K562 (cell line): Measurements from ENCODE around the gene OBSCN. TPM values are rescaled to one million over a fixed set of nuclear protein-coding genes. Genes with fewer than 3 reads are reported as not detected.

ENCODE experiments used
- ARNT ChIP-seq, 2 experiments: fragments of 450-650 bp; IDR thresholded peaks; 2 replicates each; pipeline ENCODE4 v1.6.1; 2016; ENCODE audit warnings: mild to moderate bottlenecking in 1 of 2
- ATF7 ChIP-seq: fragments of 450-650 bp; IDR thresholded peaks from 2 replicates; pipeline ENCODE4 v1.7.1; 2014; ENCODE audit warnings: mild to moderate bottlenecking, moderate library complexity
- C11orf30 ChIP-seq: fragments of 450-650 bp; IDR thresholded peaks from 2 replicates; pipeline ENCODE4 v1.6.1; 2016; ENCODE audit warnings: low read depth, mild to moderate bottlenecking
- CBX3 ChIP-seq, 2 experiments: IDR thresholded peaks; 1 replicate in 1 of 2; 2 replicates in 1 of 2; pipeline ENCODE4 v1.6.1; 2012; ENCODE audit warnings: inconsistent platforms in 2 of 2, low read length in 2 of 2, borderline replicate concordance in 1 of 2, control low read depth in 1 of 2
- CEBPG ChIP-seq, 3 experiments: fragments of 200-800 bp in 1 of 3; sonication (Bioruptor generic) in 1 of 3; sonication (generic) in 1 of 3; formaldehyde crosslinking in 1 of 3; IDR thresholded peaks in 2 of 3; conservative IDR thresholded peaks in 1 of 3; 2 replicates each; pipeline versions ENCODE4 v1.6.1 to v1.8.0; 2016 to 2022; ENCODE audit warnings: missing compliant biosample characterization in 2 of 3, missing genetic modification characterization in 2 of 3, mild to moderate bottlenecking in 1 of 3, missing genetic modification reagents in 1 of 3
- DNMT1 ChIP-seq: fragments of 450-650 bp; IDR thresholded peaks from 2 replicates; pipeline ENCODE4 v1.6.1; 2016; ENCODE audit warnings: antibody characterized with exemption, mild to moderate bottlenecking
- HDAC3 ChIP-seq: fragments of 450-650 bp; IDR thresholded peaks from 2 replicates; pipeline ENCODE4 v1.6.1; 2018; ENCODE audit warnings: borderline replicate concordance, mild to moderate bottlenecking, moderate library complexity; ENCODE audit not compliant: partially characterized antibody
- NFE2 ChIP-seq: IDR thresholded peaks from 2 replicates; pipeline ENCODE4 v1.6.1; 2014; ENCODE audit warnings: antibody characterized with exemption, low read depth
- NR2F6 ChIP-seq: fragments of 450-650 bp; formaldehyde crosslinking; IDR thresholded peaks from 2 replicates; pipeline ENCODE4 v1.4.0; 2020; ENCODE audit warnings: mild to moderate bottlenecking
- SOX6 ChIP-seq: fragments of 450-650 bp; IDR thresholded peaks from 2 replicates; pipeline ENCODE4 v1.6.1; 2014; ENCODE audit warnings: mild to moderate bottlenecking
- TAL1 ChIP-seq: fragments of 450-650 bp; IDR thresholded peaks from 2 replicates; pipeline ENCODE4 v1.6.1; 2016; ENCODE audit warnings: mild to moderate bottlenecking
- ZNF24 ChIP-seq: fragments of 450-650 bp; IDR thresholded peaks from 2 replicates; pipeline ENCODE4 v1.6.1; 2016
- ZNF316 ChIP-seq: fragments of 450-650 bp; IDR thresholded peaks from 2 replicates; pipeline ENCODE4 v1.6.1; 2016
- ZSCAN29 ChIP-seq: fragments of 450-650 bp; IDR thresholded peaks from 2 replicates; pipeline ENCODE4 v1.6.1; 2017
- polyA plus RNA-seq, 8 experiments: library from polyadenylated mRNA; depleted of rRNA in 4 of 8; stranded (reverse) in 5 of 8; unstranded in 3 of 8; fragments of >200 nt; fragmentation: Nextera tagmentation in 2 of 8; fragmentation: Illumina TruSeq in 1 of 8; extraction: Ambion mirVana in 2 of 8; extraction: Trizol in 1 of 8; gene quantifications; 2 replicates each; pipeline versions ENCODE4 v1.2.1 to v1.2.3, GENCODE V29; 2011 to 2014; ENCODE audit warnings: inconsistent platforms in 1 of 8, missing spikeins in 1 of 8
- total RNA-seq, 7 experiments: library from RNA; depleted of rRNA in 6 of 7; stranded (reverse); fragments of >200 nt in 6 of 7; fragmentation: Illumina TruSeq in 2 of 7; extraction: Trizol in 2 of 7; gene quantifications; 2 replicates each; pipeline versions ENCODE4 v1.2.1 to v1.2.3, GENCODE V29; 2011 to 2021; ENCODE audit warnings: low replicate concordance in 1 of 7
- TF ChIP-seq, protein P1 (sequence below), 2 experiments: fragments of 450-650 bp in 1 of 2; sonication (generic) in 1 of 2; formaldehyde crosslinking in 1 of 2; IDR thresholded peaks; 2 replicates each; pipeline versions ENCODE4 v1.7.1 to v1.9.0; 2016 to 2022; ENCODE audit warnings: inconsistent platforms in 1 of 2, mild to moderate bottlenecking in 1 of 2, missing genetic modification reagents in 1 of 2
- TF ChIP-seq, protein P2 (sequence below), 2 experiments: fragments of 450-650 bp in 1 of 2; IDR thresholded peaks; 2 replicates each; pipeline ENCODE4 v1.6.1; 2011 to 2017; ENCODE audit warnings: low read depth in 2 of 2, antibody characterized with exemption in 1 of 2, borderline replicate concordance in 1 of 2, low read length in 1 of 2, mild to moderate bottlenecking in 1 of 2, mixed read lengths in 1 of 2; ENCODE audit not compliant: control insufficient read depth in 1 of 2

OBSCN gene
- total and polyA plus RNA-seq, 9 of the 15 experiments (the other 6 are each of a cell fraction or from before 2014, with no cell fraction given) = 0.18 to 19.7 (median 3.6) TPM

DNA sequence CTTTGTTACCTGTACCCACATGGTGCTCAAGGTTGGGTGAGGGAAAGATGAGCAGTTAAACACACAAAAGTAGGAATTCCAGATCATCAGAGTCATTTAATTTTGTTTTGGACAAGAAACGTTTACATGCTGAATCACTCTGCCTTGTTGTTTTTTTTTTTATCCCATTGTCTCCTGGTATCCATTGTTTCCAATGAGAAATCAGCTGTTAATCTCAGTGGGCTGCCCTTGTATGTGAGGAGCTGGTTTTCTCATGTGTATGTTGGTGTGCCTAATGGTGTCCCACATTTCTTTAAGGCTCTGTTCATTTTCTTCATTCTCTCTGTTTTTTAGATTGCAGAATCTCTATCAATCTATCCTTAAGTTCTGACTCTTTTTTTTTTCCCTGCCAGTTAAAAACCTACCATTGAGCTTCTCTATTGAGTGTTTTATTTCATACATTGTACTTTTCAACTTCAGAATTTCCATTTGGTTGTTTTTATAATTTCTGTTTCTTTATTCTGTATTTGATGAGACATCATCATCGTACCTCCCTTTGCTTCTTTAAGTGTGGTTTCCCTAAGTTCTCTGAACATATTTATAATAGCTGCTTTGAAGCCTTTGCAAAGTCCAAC, 8.8 kb upstream of the OBSCN start (continued):
- TF ChIP-seq ZSCAN29 = no peak
- TF ChIP-seq CBX3 (IDR thresholded peaks at IDR 0.05; ENCODE audit: borderline replicate concordance in 1 of 2, low read length in 2 of 2) = peak in 1 of 2 experiments; percentile 100; a peak in 2 of 3 replicates
- TF ChIP-seq DNMT1 = no peak
- peak; percentile 64 for TF ChIP-seq C11orf30
- peak; percentile 47 for TF ChIP-seq ATF7
- peak; percentile 77 for TF ChIP-seq ZNF316
- TF ChIP-seq ZNF24 = peak; percentile 66; the same call in 1 of the 2 replicates
- TF ChIP-seq, protein P1, sequence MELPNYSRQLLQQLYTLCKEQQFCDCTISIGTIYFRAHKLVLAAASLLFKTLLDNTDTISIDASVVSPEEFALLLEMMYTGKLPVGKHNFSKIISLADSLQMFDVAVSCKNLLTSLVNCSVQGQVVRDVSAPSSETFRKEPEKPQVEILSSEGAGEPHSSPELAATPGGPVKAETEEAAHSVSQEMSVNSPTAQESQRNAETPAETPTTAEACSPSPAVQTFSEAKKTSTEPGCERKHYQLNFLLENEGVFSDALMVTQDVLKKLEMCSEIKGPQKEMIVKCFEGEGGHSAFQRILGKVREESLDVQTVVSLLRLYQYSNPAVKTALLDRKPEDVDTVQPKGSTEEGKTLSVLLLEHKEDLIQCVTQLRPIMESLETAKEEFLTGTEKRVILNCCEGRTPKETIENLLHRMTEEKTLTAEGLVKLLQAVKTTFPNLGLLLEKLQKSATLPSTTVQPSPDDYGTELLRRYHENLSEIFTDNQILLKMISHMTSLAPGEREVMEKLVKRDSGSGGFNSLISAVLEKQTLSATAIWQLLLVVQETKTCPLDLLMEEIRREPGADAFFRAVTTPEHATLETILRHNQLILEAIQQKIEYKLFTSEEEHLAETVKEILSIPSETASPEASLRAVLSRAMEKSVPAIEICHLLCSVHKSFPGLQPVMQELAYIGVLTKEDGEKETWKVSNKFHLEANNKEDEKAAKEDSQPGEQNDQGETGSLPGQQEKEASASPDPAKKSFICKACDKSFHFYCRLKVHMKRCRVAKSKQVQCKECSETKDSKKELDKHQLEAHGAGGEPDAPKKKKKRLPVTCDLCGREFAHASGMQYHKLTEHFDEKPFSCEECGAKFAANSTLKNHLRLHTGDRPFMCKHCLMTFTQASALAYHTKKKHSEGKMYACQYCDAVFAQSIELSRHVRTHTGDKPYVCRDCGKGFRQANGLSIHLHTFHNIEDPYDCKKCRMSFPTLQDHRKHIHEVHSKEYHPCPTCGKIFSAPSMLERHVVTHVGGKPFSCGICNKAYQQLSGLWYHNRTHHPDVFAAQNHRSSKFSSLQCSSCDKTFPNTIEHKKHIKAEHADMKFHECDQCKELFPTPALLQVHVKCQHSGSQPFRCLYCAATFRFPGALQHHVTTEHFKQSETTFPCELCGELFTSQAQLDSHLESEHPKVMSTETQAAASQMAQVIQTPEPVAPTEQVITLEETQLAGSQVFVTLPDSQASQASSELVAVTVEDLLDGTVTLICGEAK (IDR thresholded peaks at IDR 0.05) = 0 out of 2 replicates have a peak, but pooled peaks have one; percentile 30
- TF ChIP-seq, protein P1 (CRISPR knock-in tag; IDR thresholded peaks at IDR 0.05) = no peak
- TF ChIP-seq HDAC3 = peak; percentile 28
- TF ChIP-seq NR2F6 (CRISPR knock-in tag) = no peak
- TF ChIP-seq ARNT (IDR thresholded peaks at IDR 0.05) = peak; percentile 74 to 87
- TF ChIP-seq SOX6 = 0 out of 2 replicates have a peak, but pooled peaks have one; percentile 31
- peak; percentile 88 for TF ChIP-seq NFE2
- no peak for TF ChIP-seq CEBPG (CRISPR knock-in tag; IDR thresholded peaks at IDR 0.05)
- TF ChIP-seq CEBPG (tag; conservative IDR thresholded peaks at IDR 0.05 in 1 of 2, IDR thresholded peaks at IDR 0.05 in 1 of 2) = no peak
- TF ChIP-seq, protein P2, sequence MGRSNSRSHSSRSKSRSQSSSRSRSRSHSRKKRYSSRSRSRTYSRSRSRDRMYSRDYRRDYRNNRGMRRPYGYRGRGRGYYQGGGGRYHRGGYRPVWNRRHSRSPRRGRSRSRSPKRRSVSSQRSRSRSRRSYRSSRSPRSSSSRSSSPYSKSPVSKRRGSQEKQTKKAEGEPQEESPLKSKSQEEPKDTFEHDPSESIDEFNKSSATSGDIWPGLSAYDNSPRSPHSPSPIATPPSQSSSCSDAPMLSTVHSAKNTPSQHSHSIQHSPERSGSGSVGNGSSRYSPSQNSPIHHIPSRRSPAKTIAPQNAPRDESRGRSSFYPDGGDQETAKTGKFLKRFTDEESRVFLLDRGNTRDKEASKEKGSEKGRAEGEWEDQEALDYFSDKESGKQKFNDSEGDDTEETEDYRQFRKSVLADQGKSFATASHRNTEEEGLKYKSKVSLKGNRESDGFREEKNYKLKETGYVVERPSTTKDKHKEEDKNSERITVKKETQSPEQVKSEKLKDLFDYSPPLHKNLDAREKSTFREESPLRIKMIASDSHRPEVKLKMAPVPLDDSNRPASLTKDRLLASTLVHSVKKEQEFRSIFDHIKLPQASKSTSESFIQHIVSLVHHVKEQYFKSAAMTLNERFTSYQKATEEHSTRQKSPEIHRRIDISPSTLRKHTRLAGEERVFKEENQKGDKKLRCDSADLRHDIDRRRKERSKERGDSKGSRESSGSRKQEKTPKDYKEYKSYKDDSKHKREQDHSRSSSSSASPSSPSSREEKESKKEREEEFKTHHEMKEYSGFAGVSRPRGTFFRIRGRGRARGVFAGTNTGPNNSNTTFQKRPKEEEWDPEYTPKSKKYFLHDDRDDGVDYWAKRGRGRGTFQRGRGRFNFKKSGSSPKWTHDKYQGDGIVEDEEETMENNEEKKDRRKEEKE (IDR thresholded peaks at IDR 0.05; ENCODE audit: borderline replicate concordance in 1 of 2, control insufficient read depth in 1 of 2, low read depth in 2 of 2, low read length in 1 of 2) = 0 out of 4 replicates have a peak, but pooled peaks of 1 of the 2 experiments have one; percentile 52
- TF ChIP-seq TAL1 = peak; percentile 29; the same call in 1 of the 2 replicates
